C4-2B (cell line): Measurements from ENCODE around the gene KNCN.
A peak's percentile ranks its signal among the peaks of the same experiment; 100 is the strongest.

Source experiments
- H3K27ac ChIP-seq: fragments of 450-650 bp; 2 replicates; pipeline ENCODE4 v1.5.1; 2017
- ZFX ChIP-seq: fragments of 450-650 bp; IDR thresholded peaks from 2 replicates; pipeline ENCODE4 v1.6.1; 2017
- TF ChIP-seq, protein P1 (sequence below): fragments of 450-650 bp; conservative IDR thresholded peaks from 2 replicates; pipeline ENCODE4 v1.5.1; 2017; ENCODE audit warnings: mild to moderate bottlenecking

KNCN gene

DNA sequence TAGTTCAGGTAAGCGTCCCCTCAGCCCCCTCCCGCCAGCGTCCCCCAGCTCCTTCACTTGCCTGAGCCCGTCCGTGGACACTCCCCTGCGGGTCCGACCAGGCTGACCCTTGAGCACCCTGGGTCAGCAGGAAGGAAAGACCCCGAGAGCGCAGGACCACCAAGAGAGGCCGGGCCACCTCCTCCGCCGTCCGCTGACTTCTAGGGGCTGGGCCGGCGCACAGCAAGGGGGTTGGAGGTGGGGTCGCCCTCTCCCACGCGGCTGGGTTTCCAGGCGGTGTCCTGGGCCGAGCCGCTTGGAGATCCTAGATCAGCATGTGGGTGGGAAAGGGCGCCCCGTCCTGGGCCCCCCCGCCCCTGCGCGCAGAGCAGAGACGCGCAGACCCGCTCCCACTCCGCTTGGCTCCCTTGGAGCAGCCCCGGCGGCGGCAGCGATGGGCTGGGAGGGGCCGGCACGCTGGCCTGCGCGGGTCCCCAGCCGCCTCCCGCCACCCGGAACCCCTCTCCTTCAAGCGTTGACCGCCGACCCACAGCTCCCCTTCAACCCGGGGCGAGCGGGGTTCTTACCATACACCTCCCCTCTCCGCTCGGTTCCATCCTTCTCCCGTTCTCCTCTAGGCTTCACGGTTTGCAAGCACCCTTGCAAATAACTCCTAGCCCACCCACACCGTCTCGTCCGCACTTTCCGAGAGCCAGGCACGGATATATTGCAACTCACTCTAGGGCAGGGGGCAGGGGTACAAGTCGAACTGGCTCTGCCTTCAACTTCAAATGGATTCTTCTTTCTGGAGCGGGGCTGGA, 7.5 kb downstream of the KNCN start:
- TF ChIP-seq, protein P1, sequence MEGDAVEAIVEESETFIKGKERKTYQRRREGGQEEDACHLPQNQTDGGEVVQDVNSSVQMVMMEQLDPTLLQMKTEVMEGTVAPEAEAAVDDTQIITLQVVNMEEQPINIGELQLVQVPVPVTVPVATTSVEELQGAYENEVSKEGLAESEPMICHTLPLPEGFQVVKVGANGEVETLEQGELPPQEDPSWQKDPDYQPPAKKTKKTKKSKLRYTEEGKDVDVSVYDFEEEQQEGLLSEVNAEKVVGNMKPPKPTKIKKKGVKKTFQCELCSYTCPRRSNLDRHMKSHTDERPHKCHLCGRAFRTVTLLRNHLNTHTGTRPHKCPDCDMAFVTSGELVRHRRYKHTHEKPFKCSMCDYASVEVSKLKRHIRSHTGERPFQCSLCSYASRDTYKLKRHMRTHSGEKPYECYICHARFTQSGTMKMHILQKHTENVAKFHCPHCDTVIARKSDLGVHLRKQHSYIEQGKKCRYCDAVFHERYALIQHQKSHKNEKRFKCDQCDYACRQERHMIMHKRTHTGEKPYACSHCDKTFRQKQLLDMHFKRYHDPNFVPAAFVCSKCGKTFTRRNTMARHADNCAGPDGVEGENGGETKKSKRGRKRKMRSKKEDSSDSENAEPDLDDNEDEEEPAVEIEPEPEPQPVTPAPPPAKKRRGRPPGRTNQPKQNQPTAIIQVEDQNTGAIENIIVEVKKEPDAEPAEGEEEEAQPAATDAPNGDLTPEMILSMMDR, result no peak
- TF ChIP-seq ZFX, result no peak
- no peak overlapping the region for H3K27ac ChIP-seq

DNA sequence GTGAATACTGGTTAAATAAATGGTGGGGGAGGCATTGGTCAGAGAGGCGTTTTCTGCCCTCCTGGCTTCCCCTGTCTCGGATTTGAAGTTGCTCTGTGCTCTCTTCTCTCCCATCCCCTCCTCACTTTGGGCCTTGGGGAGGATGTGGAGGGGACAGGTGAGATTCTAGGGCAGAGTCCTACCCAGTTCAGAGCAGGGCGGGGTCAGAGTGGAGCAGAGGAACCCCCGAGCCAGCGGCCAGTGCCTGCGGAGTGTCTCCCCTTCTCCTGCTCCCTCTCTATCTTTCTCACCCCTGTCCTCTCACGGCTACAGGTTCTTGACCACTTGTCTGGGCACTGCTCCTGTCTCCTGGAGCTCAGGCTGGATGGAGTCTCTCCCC, 8.1 kb downstream of the KNCN start:
- TF ChIP-seq, protein P1, result no peak
- TF ChIP-seq ZFX, result no peak
- no peak overlapping the region for H3K27ac ChIP-seq

- TF ChIP-seq, protein P1, result no peak
- H3K27ac ChIP-seq, result no peak overlapping the region
Observed at GRCh38 chr1:46539972-46540371, 11.5 kb downstream of the KNCN start.

DNA sequence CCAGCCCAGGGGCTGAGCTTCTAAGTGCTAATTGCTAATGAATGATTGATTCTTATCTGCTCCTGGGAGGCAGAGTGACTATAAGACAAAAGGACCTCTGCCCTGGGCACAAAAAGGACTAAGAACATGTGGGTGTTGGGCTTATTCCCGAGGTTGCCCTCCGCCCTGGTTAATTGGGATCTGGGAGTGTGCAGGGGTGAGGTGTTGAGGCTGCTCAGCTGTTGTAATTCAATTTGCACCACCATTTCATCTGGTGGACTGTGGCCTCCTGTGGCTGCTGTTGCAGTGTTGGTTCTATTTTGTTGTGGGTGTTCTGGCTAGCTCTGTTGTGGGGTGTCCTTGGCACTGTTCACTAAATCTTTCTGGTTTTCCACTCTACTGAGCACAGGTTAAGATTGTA, 13.3 kb downstream of the KNCN start:
- TF ChIP-seq, protein P1, result no peak
- TF ChIP-seq ZFX, result no peak
- no peak overlapping the region for H3K27ac ChIP-seq

DNA sequence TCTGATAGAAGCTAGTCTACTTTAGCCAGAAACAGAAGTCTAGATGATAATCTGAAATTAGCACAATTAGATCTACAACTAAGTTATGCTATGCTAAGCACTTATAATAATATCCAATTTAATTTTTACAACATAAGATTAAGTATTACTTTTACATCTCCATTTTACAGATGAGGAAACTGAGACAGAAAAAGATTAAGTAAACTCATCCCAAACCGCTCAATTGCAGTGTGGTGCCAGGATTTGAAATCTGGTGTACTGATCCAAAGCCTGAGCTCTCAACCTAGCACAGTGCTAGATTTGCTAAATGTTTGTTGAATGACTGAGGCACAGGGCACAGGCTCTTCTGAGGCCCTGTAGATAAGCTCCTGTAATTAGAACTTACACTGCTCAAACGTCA, 13.8 kb downstream of the KNCN start:
- TF ChIP-seq, protein P1, result no peak
- TF ChIP-seq ZFX, result no peak
- H3K27ac ChIP-seq, result no peak overlapping the region

GRCh38 chr1:46536527-46536926, 14.9 kb downstream of the KNCN start:
- no peak for TF ChIP-seq ZFX
- TF ChIP-seq, protein P1, result no peak
- no peak overlapping the region for H3K27ac ChIP-seq

- TF ChIP-seq, protein P1, result peak; percentile 82
- no peak for TF ChIP-seq ZFX
- H3K27ac ChIP-seq, result no peak overlapping the region
Observed at GRCh38 chr1:46535063-46535462, 16.4 kb downstream of the KNCN start.
